Measurements from ENCODE around the gene CTNNB1. TPM values are rescaled to one million over a fixed set of nuclear protein-coding genes. Genes with fewer than 3 reads are reported as not detected.
"Not testable (repeated sequence)": the region's sequence is repeated elsewhere in the genome, so short reads cannot be mapped to it uniquely, and the experiment has no call there.

CTNNB1 gene
- total and polyA plus RNA-seq, 8 donors: 65.7 to 658 (median 203) TPM

- peak in 1 of 3 donors; percentile 8 for TF ChIP-seq POLR2AphosphoS5 (IDR thresholded peaks at IDR 0.05)
- TF ChIP-seq CTCF (IDR thresholded peaks at IDR 0.05): no peak
- peak in 1 of 2 donors; percentile 16 for DNase-seq
- Histone ChIP-seq H3K27me3 (no peaks in the 10 kb centered on the region), H3K4me1 (no peaks in the 10 kb centered on the region), H3K9me3 (peaks cover 0 to 28% (median 11%) of the 10 kb centered on the region in 4 donors), H3K27ac (no peak overlapping the region), H3K36me3 (no peaks in the 10 kb centered on the region), H3K4me3 (no peak overlapping the region)
- intact Hi-C loops (cut with DNase I; ENCODE audit: low total_unique reads): no loop called here
Measured at GRCh38 chr3:41274944-41275668, 75.8 kb downstream of the CTNNB1 start.

- H3K27me3 ChIP-seq: no peaks in the 10 kb centered on the region
- 74 to 80% (median 76%) methylated on average over 4 of the region's 4 CpGs for WGBS, 5 donors
- no peaks in the 10 kb centered on the region for H3K36me3 ChIP-seq
- H3K4me3 ChIP-seq: no peak overlapping the region
- no peak overlapping the region for H3K27ac ChIP-seq
- H3K4me1 ChIP-seq: no peaks in the 10 kb centered on the region
- no peak for DNase-seq
- intact Hi-C loops (cut with DNase I; ENCODE audit: low total_unique reads): no loop called here
- peaks cover 0 to 27% (median 11%) of the 10 kb centered on the region in 4 donors for H3K9me3 ChIP-seq
- TF ChIP-seq POLR2A (IDR thresholded peaks at IDR 0.05) (no peak), POLR2AphosphoS5 (IDR thresholded peaks at IDR 0.05) (no peak), CTCF (IDR thresholded peaks at IDR 0.05) (no peak), EP300 (IDR thresholded peaks at IDR 0.05) (no peak)
Measured at GRCh38 chr3:41276191-41276590, 76.9 kb downstream of the CTNNB1 start.

- Histone ChIP-seq H3K27ac (no peak overlapping the region), H3K4me3 (no peak overlapping the region), H3K9me3 (peaks cover 0 to 11% (median 1%) of the 10 kb centered on the region in 4 donors), H3K27me3 (no peaks in the 10 kb centered on the region), H3K4me1 (no peaks in the 10 kb centered on the region), H3K36me3 (no peaks in the 10 kb centered on the region)
- TF ChIP-seq EP300 (IDR thresholded peaks at IDR 0.05) (no peak), POLR2A (IDR thresholded peaks at IDR 0.05) (no peak), POLR2AphosphoS5 (IDR thresholded peaks at IDR 0.05) (no peak), CTCF (IDR thresholded peaks at IDR 0.05) (no peak)
- intact Hi-C loops (cut with DNase I; ENCODE audit: low total_unique reads): no loop called here
- WGBS, 5 donors: 52 to 74% (median 61%) methylated on average over 10 to 16 of the region's 16 CpGs
- peak in 1 of 2 donors; percentile 39 for DNase-seq
Measured at GRCh38 chr3:41277790-41278465, 78.6 kb downstream of the CTNNB1 start.

GRCh38 chr3:41284934-41285333, 85.6 kb downstream of the CTNNB1 start:
- H3K36me3 ChIP-seq; H3K27me3 ChIP-seq; intact Hi-C loops (cut with DNase I; ENCODE audit: low total_unique reads); H3K4me1 ChIP-seq; H3K27ac ChIP-seq; DNase-seq; H3K4me3 ChIP-seq; H3K9me3 ChIP-seq: not testable (repeated sequence)
- 83 to 90% (median 87%) methylated on average over 3 of the region's 3 CpGs for WGBS, 5 donors

- intact Hi-C loops (cut with DNase I; ENCODE audit: low total_unique reads): no loop called here
- no peak overlapping the region for H3K27ac ChIP-seq
- H3K9me3 ChIP-seq: peaks cover 0 to 5% (median 0%) of the 10 kb centered on the region in 4 donors
- TF ChIP-seq POLR2A (IDR thresholded peaks at IDR 0.05) (no peak), EP300 (IDR thresholded peaks at IDR 0.05) (no peak), CTCF (IDR thresholded peaks at IDR 0.05) (no peak), POLR2AphosphoS5 (IDR thresholded peaks at IDR 0.05) (no peak)
- 69 to 89% (median 87%) methylated on average over 6 of the region's 6 CpGs for WGBS, 5 donors
- no peak for DNase-seq
- H3K4me1 ChIP-seq: no peaks in the 10 kb centered on the region
- no peak overlapping the region for H3K4me3 ChIP-seq
- no peaks in the 10 kb centered on the region for H3K27me3 ChIP-seq
- no peaks in the 10 kb centered on the region for H3K36me3 ChIP-seq
Measured at GRCh38 chr3:41286305-41286704, 87.0 kb downstream of the CTNNB1 start.
